Left forelimb (tissue), 1 donor: Measurements from ENCODE around the gene USP10.

Experiments
- DNase-seq: peaks from one replicate; pipeline ENCODE4 v3.0.0-alpha.2; 2018; ENCODE audit warnings: low spot score

USP10 gene

DNA sequence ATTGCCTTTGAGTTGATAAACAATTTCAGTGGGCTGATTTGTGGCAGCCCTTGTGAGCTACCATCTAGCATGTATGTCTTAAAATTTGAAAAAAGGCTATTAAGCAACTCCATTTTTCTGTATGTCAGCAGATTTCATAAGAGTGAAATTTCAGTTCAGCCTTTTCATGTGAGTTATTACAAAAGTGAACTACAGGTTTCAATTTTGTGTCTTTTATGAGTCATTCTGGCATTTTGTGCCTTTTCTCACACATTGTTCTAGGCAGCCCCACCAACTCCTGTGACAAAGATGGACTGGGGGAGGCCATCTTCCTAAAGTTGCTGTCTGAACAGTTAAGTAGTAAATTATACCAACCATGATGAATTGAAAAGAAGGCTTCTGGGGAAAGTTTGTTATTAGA lies 52.1 kb downstream of the USP10 start:
- DNase-seq: no peak

DNA sequence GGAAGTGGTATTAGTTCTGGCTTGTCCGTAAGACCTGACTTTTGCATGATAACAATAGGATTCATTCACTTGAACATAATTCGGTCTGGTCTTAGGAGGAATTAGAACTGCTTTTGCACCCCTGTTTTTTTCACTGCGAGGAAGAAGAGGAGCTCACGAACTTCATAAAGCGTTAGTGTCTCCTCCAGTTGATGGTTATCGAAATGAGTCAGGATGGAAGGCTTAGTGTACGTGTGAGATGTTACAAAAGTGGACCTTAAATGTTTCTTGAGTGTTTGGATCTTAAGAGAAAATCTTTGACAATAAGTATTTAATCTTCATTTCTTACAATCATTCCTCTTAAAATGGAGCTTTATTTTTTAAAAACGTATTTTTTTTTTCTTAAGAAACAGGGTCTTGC lies 52.8 kb downstream of the USP10 start:
- DNase-seq: no peak

DNA sequence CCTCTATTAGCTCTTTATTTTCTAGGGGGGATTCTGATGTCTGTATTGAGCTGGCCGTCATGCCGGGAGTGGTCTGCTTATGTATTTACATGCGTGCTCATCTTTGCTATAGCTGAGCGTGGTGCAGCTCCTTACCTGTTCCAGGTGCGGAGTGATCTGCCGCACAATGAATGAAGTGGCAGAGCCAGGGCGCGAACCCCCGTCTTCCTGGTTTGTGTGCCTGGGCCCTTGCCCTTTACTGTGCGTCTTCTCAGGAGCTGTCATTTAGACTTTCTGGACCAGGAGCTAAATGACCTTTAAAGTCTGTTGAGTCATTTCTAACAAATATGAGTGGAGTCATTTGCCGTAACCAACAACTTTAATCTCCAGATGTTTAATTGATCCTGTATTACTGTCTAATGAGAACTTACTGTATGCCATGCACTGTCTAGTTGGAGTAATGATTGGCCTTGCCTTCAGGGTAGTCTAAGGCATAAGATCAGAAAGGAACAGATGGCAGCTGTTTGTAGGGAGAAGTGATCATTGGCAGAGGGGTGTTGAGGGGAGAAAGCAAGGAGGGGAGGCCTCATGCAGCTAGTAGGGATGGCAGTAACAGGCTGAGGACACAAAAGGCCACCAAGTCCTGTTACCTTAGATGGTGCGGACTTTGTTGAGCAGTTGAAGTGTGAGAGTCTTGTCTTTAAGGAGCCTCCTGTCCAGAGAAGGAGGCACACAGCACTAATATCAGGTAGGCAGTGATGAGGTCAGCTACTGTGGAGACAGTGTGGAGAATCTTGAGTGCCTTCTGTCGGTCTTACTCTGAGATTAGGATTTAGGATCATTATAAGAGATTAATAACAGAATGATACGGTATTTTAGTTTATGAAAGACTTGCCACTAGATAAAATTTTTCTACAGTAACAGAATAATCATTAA lies 53.9 kb downstream of the USP10 start:
- DNase-seq: no peak

DNA sequence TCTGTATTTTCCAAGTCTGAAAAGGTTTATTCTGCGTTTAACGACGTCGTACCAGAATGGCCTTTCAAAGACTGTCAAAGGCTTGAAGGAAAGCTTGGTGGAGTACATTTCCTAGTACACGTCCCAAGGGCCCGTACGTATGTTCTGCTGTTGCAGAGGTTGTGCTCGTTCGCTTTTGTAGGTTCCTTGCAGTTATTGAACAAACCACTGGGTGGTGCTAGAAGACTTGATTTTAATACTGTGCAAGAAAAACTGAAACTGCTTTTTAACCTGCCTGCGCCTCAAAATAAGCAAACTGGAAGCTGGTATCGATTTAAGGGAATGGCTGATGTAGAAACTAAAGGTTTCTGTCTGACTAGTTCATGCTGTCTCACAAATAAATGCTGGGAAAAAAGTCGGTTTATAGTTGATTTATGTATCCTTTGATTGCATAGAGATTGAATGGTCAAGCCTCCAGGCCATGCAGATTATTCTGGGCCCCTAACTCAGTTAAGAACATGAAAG lies 54.6 kb downstream of the USP10 start:
- DNase-seq: no peak

- DNase-seq: no peak
Observed at GRCh38 chr16:84754956-84755672, 55.3 kb downstream of the USP10 start.

GRCh38 chr16:84756830-84757229 lies 57.0 kb downstream of the USP10 start:
- no peak for DNase-seq

GRCh38 chr16:84758627-84759026 lies 58.8 kb downstream of the USP10 start:
- DNase-seq: no peak

DNA sequence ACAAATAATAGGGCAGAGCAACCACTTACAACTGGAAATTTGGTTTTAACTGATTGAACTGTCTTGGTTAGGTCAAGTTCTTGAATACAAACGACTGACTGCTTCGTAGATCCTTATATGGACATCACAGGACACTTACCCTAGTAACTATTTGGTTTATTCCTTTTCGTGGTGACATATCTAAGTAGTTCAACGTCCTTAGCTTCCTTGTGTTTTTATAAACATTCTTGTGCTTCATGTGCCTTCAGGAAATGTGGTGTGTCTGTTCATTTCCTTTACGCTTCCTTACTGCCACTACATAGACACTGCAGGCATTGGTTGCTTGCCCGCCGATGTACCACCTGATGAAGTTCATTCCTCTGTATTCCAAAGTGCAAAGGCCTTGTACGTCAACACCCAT lies 59.3 kb downstream of the USP10 start:
- no peak for DNase-seq

GRCh38 chr16:84759906-84760305 lies 60.1 kb downstream of the USP10 start:
- no peak for DNase-seq

GRCh38 chr16:84761448-84762368 lies 61.9 kb downstream of the USP10 start:
- DNase-seq: no peak

DNA sequence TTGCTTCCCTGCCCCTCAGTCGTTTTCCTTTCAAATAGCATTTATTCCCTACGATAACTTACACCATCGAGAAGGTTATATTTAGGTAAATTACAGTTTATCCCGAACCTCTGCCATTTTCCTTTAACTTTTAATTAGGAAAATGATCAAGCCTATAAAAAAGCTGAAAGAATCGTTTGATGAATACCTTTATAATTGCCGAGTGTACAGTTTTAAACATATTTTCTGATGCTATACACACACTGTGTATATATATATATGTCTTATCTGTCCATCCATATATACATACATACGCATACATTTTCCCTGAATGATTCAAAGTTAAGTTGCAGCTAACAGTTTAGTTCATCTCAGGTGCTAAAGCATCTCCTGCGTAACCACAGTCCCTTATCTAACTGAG lies 63.4 kb downstream of the USP10 start:
- no peak for DNase-seq

DNA sequence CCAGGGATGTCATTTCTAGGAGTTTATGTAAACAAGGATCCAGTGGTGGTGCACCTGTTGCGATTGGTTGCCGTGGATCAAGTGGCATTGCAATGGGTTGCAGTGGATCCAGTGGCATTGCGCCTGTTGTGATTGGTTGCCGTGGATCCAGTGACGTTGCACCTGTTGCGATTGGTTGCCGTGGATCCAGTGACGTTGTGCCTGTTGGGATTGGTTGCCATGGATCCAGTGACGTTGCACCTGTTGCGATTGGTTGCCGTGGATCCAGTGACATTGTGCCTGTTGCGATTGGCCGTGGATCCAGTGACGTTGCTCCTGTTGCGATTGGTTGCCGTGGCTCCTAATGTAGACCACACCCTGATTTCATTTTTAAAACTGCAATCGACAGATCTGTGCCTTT lies 63.8 kb downstream of the USP10 start:
- DNase-seq: no peak

GRCh38 chr16:84764970-84765369 lies 65.2 kb downstream of the USP10 start:
- DNase-seq: no peak

- DNase-seq: no peak
Observed at GRCh38 chr16:84765616-84766580, 66.1 kb downstream of the USP10 start.

- no peak for DNase-seq
Observed at GRCh38 chr16:84766978-84767773, 67.4 kb downstream of the USP10 start.

- no peak for DNase-seq
Observed at GRCh38 chr16:84768061-84768807, 68.4 kb downstream of the USP10 start.

GRCh38 chr16:84768808-84769197 lies 69.0 kb downstream of the USP10 start:
- DNase-seq: no peak

- no peak for DNase-seq
Observed at GRCh38 chr16:84769416-84769815, 69.6 kb downstream of the USP10 start.

- DNase-seq: no peak
Observed at GRCh38 chr16:84773312-84773711, 73.5 kb downstream of the USP10 start.
